ENCODE measurements around the gene TMED4. TPM values are rescaled to one million over a fixed set of nuclear protein-coding genes. Genes with fewer than 3 reads are reported as not detected.

Gene TMED4
- total and polyA plus RNA-seq, 2 of the 13 experiments (the other 11 are each of a cell fraction or from before 2014, with no cell fraction given), result 81.4 to 109 TPM

GRCh38 chr7:44621034-44621749 lies 39.2 kb upstream of the TMED4 start (continued):
- TF ChIP-seq, protein P1, sequence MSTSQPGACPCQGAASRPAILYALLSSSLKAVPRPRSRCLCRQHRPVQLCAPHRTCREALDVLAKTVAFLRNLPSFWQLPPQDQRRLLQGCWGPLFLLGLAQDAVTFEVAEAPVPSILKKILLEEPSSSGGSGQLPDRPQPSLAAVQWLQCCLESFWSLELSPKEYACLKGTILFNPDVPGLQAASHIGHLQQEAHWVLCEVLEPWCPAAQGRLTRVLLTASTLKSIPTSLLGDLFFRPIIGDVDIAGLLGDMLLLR (CRISPR knock-in tag; IDR thresholded peaks at IDR 0.05), result no peak
- no peak for TF ChIP-seq ZNF678 (CRISPR knock-in tag; IDR thresholded peaks at IDR 0.05)
- TF ChIP-seq, protein P2, sequence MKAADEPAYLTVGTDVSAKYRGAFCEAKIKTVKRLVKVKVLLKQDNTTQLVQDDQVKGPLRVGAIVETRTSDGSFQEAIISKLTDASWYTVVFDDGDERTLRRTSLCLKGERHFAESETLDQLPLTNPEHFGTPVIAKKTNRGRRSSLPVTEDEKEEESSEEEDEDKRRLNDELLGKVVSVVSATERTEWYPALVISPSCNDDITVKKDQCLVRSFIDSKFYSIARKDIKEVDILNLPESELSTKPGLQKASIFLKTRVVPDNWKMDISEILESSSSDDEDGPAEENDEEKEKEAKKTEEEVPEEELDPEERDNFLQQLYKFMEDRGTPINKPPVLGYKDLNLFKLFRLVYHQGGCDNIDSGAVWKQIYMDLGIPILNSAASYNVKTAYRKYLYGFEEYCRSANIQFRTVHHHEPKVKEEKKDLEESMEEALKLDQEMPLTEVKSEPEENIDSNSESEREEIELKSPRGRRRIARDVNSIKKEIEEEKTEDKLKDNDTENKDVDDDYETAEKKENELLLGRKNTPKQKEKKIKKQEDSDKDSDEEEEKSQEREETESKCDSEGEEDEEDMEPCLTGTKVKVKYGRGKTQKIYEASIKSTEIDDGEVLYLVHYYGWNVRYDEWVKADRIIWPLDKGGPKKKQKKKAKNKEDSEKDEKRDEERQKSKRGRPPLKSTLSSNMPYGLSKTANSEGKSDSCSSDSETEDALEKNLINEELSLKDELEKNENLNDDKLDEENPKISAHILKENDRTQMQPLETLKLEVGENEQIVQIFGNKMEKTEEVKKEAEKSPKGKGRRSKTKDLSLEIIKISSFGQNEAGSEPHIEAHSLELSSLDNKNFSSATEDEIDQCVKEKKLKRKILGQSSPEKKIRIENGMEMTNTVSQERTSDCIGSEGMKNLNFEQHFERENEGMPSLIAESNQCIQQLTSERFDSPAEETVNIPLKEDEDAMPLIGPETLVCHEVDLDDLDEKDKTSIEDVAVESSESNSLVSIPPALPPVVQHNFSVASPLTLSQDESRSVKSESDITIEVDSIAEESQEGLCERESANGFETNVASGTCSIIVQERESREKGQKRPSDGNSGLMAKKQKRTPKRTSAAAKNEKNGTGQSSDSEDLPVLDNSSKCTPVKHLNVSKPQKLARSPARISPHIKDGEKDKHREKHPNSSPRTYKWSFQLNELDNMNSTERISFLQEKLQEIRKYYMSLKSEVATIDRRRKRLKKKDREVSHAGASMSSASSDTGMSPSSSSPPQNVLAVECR (CRISPR knock-in tag; IDR thresholded peaks at IDR 0.05; ENCODE audit: borderline replicate concordance), result no peak
- TF ChIP-seq, protein P3, sequence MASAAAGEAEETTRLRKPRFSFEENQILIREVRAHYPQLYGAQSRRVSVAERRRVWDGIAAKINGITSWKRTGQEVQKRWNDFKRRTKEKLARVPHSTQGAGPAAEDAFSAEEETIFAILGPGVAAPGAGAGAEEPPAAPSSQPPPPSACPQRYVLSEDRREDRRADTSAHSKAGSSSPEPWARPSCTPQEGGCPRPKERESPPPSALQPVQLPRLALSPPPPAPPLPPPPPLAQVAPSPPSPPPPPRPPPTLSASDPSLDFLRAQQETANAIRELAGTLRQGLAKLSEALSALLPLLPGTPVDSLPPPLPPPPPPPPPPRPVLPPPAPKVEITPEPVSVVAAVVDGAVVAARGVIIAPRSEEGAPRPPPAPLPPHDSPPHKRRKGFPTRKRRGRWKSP (CRISPR knock-in tag; IDR thresholded peaks at IDR 0.05), result no peak

- no peak overlapping the region for H2AFZ ChIP-seq (ENCODE audit: low read length)
- no peak for FAIRE-seq
- no peak overlapping the region for H3K27ac ChIP-seq (ENCODE audit: extremely low read length, insufficient read depth, low read length)
- intact Hi-C loops (cut with micrococcal nuclease; ENCODE audit: unreplicated experiment) (no loop called here), in situ Hi-C loops (cut with HindIII; ENCODE audit: extremely low pct_ligation_motif_present, low pct_unique_long_range_greater_than_20kb) (no loop called here)
- WGBS (ENCODE audit: low lambda C conversion rate), result 90% methylated on average over 3 of the region's 3 CpGs
- peaks cover 47% of the 10 kb centered on the region for H3K4me1 ChIP-seq (ENCODE audit: insufficient read depth, low read length)
- BruUV-seq (replicated peaks), result no TSS peak
- ChIA-PET CTCF (ENCODE audit: low intra/inter-chr PET ratio, low total read pairs) (no interaction called here), POLR2A (no interaction called here)
- no peak overlapping the region for H3K4me3 ChIP-seq (replicated peaks in 1 of 3; ENCODE audit: insufficient read depth in 1 of 3, low read depth in 2 of 3, low read length in 3 of 3)
- no peaks in the 10 kb centered on the region for H3K27me3 ChIP-seq (ENCODE audit: control insufficient read depth in 1 of 2, insufficient read depth in 2 of 2, low read length in 2 of 2)
- H3K4me2 ChIP-seq (ENCODE audit: low read depth, low read length), result no peak overlapping the region
- no peak for ATAC-seq
- peaks cover 6% of the 10 kb centered on the region; the same call in 1 of the 2 replicates for H4K20me1 ChIP-seq (ENCODE audit: insufficient read depth, low read length)
- peaks cover 89% of the 10 kb centered on the region for H3K79me2 ChIP-seq (ENCODE audit: insufficient read depth, low read length)
- DNase-seq (ENCODE audit: low spot score), result no peak
- H3K36me3 ChIP-seq (replicated peaks in 1 of 2; ENCODE audit: control insufficient read depth in 1 of 2, insufficient read depth in 2 of 2, low read length in 2 of 2), result 0 out of 5 replicates have a peak, but pooled peaks cover 0 to 5% of the 10 kb centered on the region in 2 experiments
- no peak overlapping the region for H3K9ac ChIP-seq (ENCODE audit: insufficient read depth, low read depth, low read length)
- no peaks in the 10 kb centered on the region for H3K9me3 ChIP-seq (ENCODE audit: low read length)
- no peak for TF ChIP-seq NFYB (CRISPR knock-in tag; IDR thresholded peaks at IDR 0.05)
- no peak for TF ChIP-seq ZNF30 (CRISPR knock-in tag; IDR thresholded peaks at IDR 0.05)
- no peak for TF ChIP-seq FOXJ3 (CRISPR knock-in tag; IDR thresholded peaks at IDR 0.05; ENCODE audit: borderline replicate concordance)
- no peak for TF ChIP-seq ZNF121 (CRISPR knock-in tag; IDR thresholded peaks at IDR 0.05)
- TF ChIP-seq ELF1 (CRISPR knock-in tag; IDR thresholded peaks at IDR 0.05), result no peak
- no peak for TF ChIP-seq ZBTB3 (CRISPR knock-in tag; IDR thresholded peaks at IDR 0.05; ENCODE audit: borderline replicate concordance, low read depth)
- TF ChIP-seq NFAT5 (CRISPR knock-in tag; IDR thresholded peaks at IDR 0.05), result no peak
These were observed 36.7 kb upstream of the TMED4 start for GRCh38 chr7:44618753-44619152.
